GM23338 (cell line): ENCODE measurements around the gene CSNK1G1. TPM values are rescaled to one million over a fixed set of nuclear protein-coding genes. Genes with fewer than 3 reads are reported as not detected.

Experiments
- ATAC-seq: fragments of 200-7000 bp; cut with Tn5 transposase; 3 replicates; pipeline ENCODE4 v1.9.1; 2020
- DNase-seq: peaks from one replicate; pipeline ENCODE4 v3.0.0-alpha.2; 2015; ENCODE audit warnings: low spot score
- H2AFZ ChIP-seq: fragments of 200-600 bp; sonication (generic); 2 replicates; pipeline ENCODE4 v1.8.0; 2016; ENCODE audit warnings: antibody characterized with exemption, mild to moderate bottlenecking, moderate library complexity
- H3F3A ChIP-seq: fragments of 200-600 bp; sonication (generic); replicated peaks from 2 replicates; pipeline ENCODE4 v1.8.0; 2017; ENCODE audit warnings: antibody characterized with exemption, mixed run types, low read depth
- H3K27ac ChIP-seq: fragments of 200-600 bp; sonication (generic); 2 replicates; pipeline ENCODE4 v1.6.1; 2016; ENCODE audit warnings: low read depth
- H3K27me3 ChIP-seq: fragments of 200-600 bp; sonication (generic); 2 replicates; pipeline ENCODE4 v1.8.0; 2016; ENCODE audit warnings: mild to moderate bottlenecking, mixed run types, moderate library complexity; ENCODE audit not compliant: insufficient read depth
- H3K36me3 ChIP-seq: fragments of 200-600 bp; sonication (generic); 2 replicates; pipeline ENCODE4 v1.8.0; 2016; ENCODE audit warnings: mild to moderate bottlenecking; ENCODE audit not compliant: insufficient read depth
- H3K4me1 ChIP-seq: fragments of 200-600 bp; sonication (generic); 2 replicates; pipeline ENCODE4 v1.8.0; 2016; ENCODE audit warnings: mild to moderate bottlenecking, moderate library complexity; ENCODE audit not compliant: insufficient read depth
- H3K4me2 ChIP-seq: fragments of 200-600 bp; sonication (generic); 2 replicates; pipeline ENCODE4 v1.7.1; 2017; ENCODE audit warnings: mixed run types
- H3K4me3 ChIP-seq: fragments of 200-600 bp; sonication (generic); 2 replicates; pipeline ENCODE4 v1.6.1; 2016; ENCODE audit warnings: mixed run types
- H3K79me2 ChIP-seq: fragments of 200-600 bp; sonication (generic); replicated peaks from 2 replicates; pipeline ENCODE4 v1.8.0; 2017; ENCODE audit warnings: mild to moderate bottlenecking; ENCODE audit not compliant: insufficient read depth
- H3K9me2 ChIP-seq: fragments of 200-600 bp; sonication (generic); 2 replicates; pipeline ENCODE4 v1.8.0; 2017; ENCODE audit not compliant: insufficient read depth
- H4K20me1 ChIP-seq: fragments of 200-600 bp; sonication (generic); replicated peaks from 2 replicates; pipeline ENCODE4 v1.8.0; 2017; ENCODE audit warnings: mild to moderate bottlenecking; ENCODE audit not compliant: insufficient read depth
- H3K27ac Mint-ChIP-seq: 2 replicates; pipeline ENCODE4 v1.8.0; 2020; ENCODE audit warnings: inconsistent platforms, mild to moderate bottlenecking, moderate library complexity, mixed read lengths
- H3K27me3 Mint-ChIP-seq: 3 replicates; pipeline ENCODE4 v1.8.0; 2022; ENCODE audit warnings: low read depth, mild to moderate bottlenecking, moderate library complexity, mixed read lengths, inconsistent platforms; ENCODE audit not compliant: insufficient read depth, poor library complexity
- H3K36me3 Mint-ChIP-seq: 3 replicates; pipeline ENCODE4 v1.8.0; 2021; ENCODE audit warnings: low read depth, mild to moderate bottlenecking, inconsistent platforms, moderate library complexity, mixed read lengths
- H3K4me1 Mint-ChIP-seq: 3 replicates; pipeline ENCODE4 v1.8.0; 2020; ENCODE audit warnings: mild to moderate bottlenecking, inconsistent platforms, mixed read lengths
- H3K4me3 Mint-ChIP-seq: 3 replicates; pipeline ENCODE4 v1.8.0; 2021; ENCODE audit warnings: moderate library complexity, mild to moderate bottlenecking, inconsistent platforms, mixed read lengths
- H3K9me3 Mint-ChIP-seq: 3 replicates; pipeline ENCODE4 v1.8.0; 2020; ENCODE audit warnings: moderate library complexity, mild to moderate bottlenecking, inconsistent platforms, mixed read lengths
- CREB1 ChIP-seq: fragments of 250-450 bp; sonication (Bioruptor Pico); IDR thresholded peaks from 2 replicates; pipeline ENCODE4 v1.5.0; 2020; ENCODE audit warnings: low read depth, mild to moderate bottlenecking, moderate library complexity
- CTCF ChIP-seq, 2 experiments: fragments of 200-600 bp in 1 of 2; sonication (generic) in 1 of 2; conservative IDR thresholded peaks; 2 replicates each; pipeline versions ENCODE4 v1.5.1 to v1.6.1; 2016 to 2017; ENCODE audit warnings: antibody characterized with exemption in 2 of 2, low read depth in 2 of 2, mild to moderate bottlenecking in 2 of 2, moderate library complexity in 1 of 2
- EZH2 ChIP-seq: fragments of 200-600 bp; sonication (generic); IDR thresholded peaks from one replicate; pipeline ENCODE4 v1.8.0; 2017; ENCODE audit warnings: antibody characterized with exemption, mild to moderate bottlenecking, low read depth; ENCODE audit not compliant: unreplicated experiment
- POLR2AphosphoS5 ChIP-seq: IDR thresholded peaks from 2 replicates; pipeline ENCODE4 v1.6.1; 2016; ENCODE audit warnings: antibody characterized with exemption, low read depth
- REST ChIP-seq: IDR thresholded peaks from one replicate; pipeline ENCODE4 v1.6.1; 2018; ENCODE audit warnings: antibody characterized with exemption; ENCODE audit not compliant: unreplicated experiment
- ZNF114 ChIP-seq: fragments of 250-450 bp; sonication (Bioruptor Pico); IDR thresholded peaks from 2 replicates; pipeline ENCODE4 v1.5.0; 2020; ENCODE audit warnings: mild to moderate bottlenecking, moderate library complexity
- ZNF331 ChIP-seq: fragments of 250-450 bp; sonication (Bioruptor Pico); IDR thresholded peaks from 2 replicates; pipeline ENCODE4 v1.5.0; 2020; ENCODE audit warnings: low read depth, mild to moderate bottlenecking, moderate library complexity
- polyA plus RNA-seq: library from polyadenylated mRNA; unstranded; fragments of >200 nt; fragmentation: Nextera tagmentation; extraction: Ambion mirVana; gene quantifications from 2 replicates; pipeline ENCODE4 v1.2.1, GENCODE V29; 2016
- total RNA-seq: library from RNA; depleted of rRNA; stranded (reverse); fragments of >200 nt; shearing (Covaris generic); gene quantifications from 2 replicates; pipeline ENCODE4 v1.2.3, GENCODE V29; 2014

The CSNK1G1 gene
- total and polyA plus RNA-seq, 2 experiments from 2014 or later, result 9.3 to 13.4 TPM

GRCh38 chr15:64187396-64188191 lies 168.4 kb downstream of the CSNK1G1 start:
- Mint-ChIP-seq H3K36me3 (peaks cover 7% of the 10 kb centered on the region; the same call in 2 of the 3 replicates), H3K9me3 (no peaks in the 10 kb centered on the region), H3K27ac (no peak overlapping the region), H3K4me3 (no peak overlapping the region), H3K4me1 (peaks cover 5% of the 10 kb centered on the region; the same call in 1 of the 3 replicates), H3K27me3 (no peaks in the 10 kb centered on the region)
- no peak for DNase-seq
- Histone ChIP-seq H2AFZ (no peak overlapping the region), H3K27ac (peak overlapping the region; percentile 32; the same call in 1 of the 2 replicates), H4K20me1 (no peaks in the 10 kb centered on the region), H3K79me2 (no peaks in the 10 kb centered on the region), H3K9me2 (no peaks in the 10 kb centered on the region), H3K36me3 (no peaks in the 10 kb centered on the region), H3K27me3 (no peaks in the 10 kb centered on the region), H3K4me2 (no peak overlapping the region), H3K4me1 (no peaks in the 10 kb centered on the region), H3F3A (0 out of 2 replicates have a peak, but pooled peaks cover 7% of the 10 kb centered on the region), H3K4me3 (no peak overlapping the region)
- no peak for ATAC-seq
- TF ChIP-seq CTCF (conservative IDR thresholded peaks at IDR 0.05; ENCODE audit: low read depth in 2 of 2) (no peak), ZNF114 (CRISPR knock-in tag) (no peak), REST (no peak), POLR2AphosphoS5 (no peak), CREB1 (CRISPR knock-in tag) (no peak)

- Histone ChIP-seq H3K36me3 (no peaks in the 10 kb centered on the region), H3K4me3 (no peak overlapping the region), H3K9me2 (no peaks in the 10 kb centered on the region), H4K20me1 (no peaks in the 10 kb centered on the region), H3F3A (0 out of 2 replicates have a peak, but pooled peaks cover 7% of the 10 kb centered on the region), H2AFZ (no peak overlapping the region), H3K4me2 (no peak overlapping the region), H3K27ac (no peak overlapping the region), H3K4me1 (no peaks in the 10 kb centered on the region), H3K27me3 (no peaks in the 10 kb centered on the region), H3K79me2 (no peaks in the 10 kb centered on the region)
- no peak for DNase-seq
- no peaks in the 10 kb centered on the region for H3K9me3 Mint-ChIP-seq
- H3K4me3 Mint-ChIP-seq, result no peak overlapping the region
- peaks cover 7% of the 10 kb centered on the region; the same call in 2 of the 3 replicates for H3K36me3 Mint-ChIP-seq
- no peak overlapping the region for H3K27ac Mint-ChIP-seq
- no peaks in the 10 kb centered on the region for H3K27me3 Mint-ChIP-seq
- no peaks in the 10 kb centered on the region for H3K4me1 Mint-ChIP-seq
- no peak for ATAC-seq
- TF ChIP-seq EZH2 (no peak), ZNF331 (CRISPR knock-in tag) (no peak)
Observed at GRCh38 chr15:64185146-64185911, 170.6 kb downstream of the CSNK1G1 start.
